ENCODE results near the gene SMIM10L2A. TPM values are rescaled to one million over a fixed set of nuclear protein-coding genes. Genes with fewer than 3 reads are reported as not detected.
"Not testable (repeated sequence)": the region's sequence is repeated elsewhere in the genome, so short reads cannot be mapped to it uniquely, and the experiment has no call there.

The SMIM10L2A gene
- total RNA-seq, 2 experiments from 2014 or later: 0.58 to 0.65 TPM

DNA sequence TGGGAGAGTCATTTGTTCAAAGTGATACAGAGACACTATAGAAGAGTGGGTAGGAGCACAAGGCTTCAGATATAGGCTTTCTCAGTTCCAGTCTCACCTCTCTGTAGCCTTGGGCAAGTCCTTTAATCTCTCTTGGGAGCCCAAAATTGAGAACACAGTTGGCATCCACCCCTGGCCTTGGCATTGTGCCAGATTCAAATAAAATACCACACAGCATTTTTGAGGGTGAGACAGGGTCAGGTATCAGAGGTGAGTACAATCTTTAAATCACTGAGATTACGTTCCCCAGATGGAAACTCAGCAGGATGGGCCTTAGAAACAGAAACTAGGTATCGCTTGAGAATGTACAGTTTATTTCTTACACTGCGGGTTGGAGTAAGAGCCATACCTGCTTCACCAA, 25.2 kb upstream of the SMIM10L2A start:
- CTCF ChIA-PET: no interaction called here
- Mint-ChIP-seq H3K36me3 (ENCODE audit: low read depth) (no peaks in the 10 kb centered on the region), H3K4me1 (ENCODE audit: low read depth) (peaks cover 10% of the 10 kb centered on the region), H3K4me3 (no peak overlapping the region), H3K27ac (no peak overlapping the region), H3K27me3 (ENCODE audit: low read depth) (no peaks in the 10 kb centered on the region), H3K9me3 (ENCODE audit: insufficient read depth) (no peaks in the 10 kb centered on the region)
- ATAC-seq: no peak
- no peak for DNase-seq
- POLR2A ChIA-PET: no interaction called here

DNA sequence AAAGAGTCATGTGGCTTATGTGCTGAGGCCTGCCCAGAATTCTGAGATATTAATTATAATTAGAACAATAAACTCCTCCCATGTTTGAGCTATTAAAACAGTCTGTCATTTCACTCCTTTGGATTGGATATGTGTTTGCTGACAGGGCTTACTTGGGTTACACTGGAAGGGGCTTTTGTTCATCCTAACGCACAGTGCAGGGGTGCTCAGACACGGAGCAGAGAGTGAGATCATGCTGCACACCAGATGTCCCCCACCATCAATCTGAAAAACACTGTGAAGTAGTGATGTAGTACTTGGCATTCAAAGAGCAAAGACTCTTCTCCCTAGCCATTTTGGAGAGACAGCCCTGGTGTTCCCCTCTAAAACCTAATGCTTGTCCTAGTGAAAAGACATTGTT, 24.1 kb upstream of the SMIM10L2A start:
- ChIA-PET CTCF (no interaction called here), POLR2A (no interaction called here)
- no peak for DNase-seq
- Mint-ChIP-seq H3K9me3 (ENCODE audit: insufficient read depth) (no peaks in the 10 kb centered on the region), H3K27ac (no peak overlapping the region), H3K27me3 (ENCODE audit: low read depth) (no peaks in the 10 kb centered on the region), H3K4me3 (no peak overlapping the region), H3K36me3 (ENCODE audit: low read depth) (no peaks in the 10 kb centered on the region), H3K4me1 (ENCODE audit: low read depth) (peaks cover 16% of the 10 kb centered on the region)
- no peak for ATAC-seq

DNA sequence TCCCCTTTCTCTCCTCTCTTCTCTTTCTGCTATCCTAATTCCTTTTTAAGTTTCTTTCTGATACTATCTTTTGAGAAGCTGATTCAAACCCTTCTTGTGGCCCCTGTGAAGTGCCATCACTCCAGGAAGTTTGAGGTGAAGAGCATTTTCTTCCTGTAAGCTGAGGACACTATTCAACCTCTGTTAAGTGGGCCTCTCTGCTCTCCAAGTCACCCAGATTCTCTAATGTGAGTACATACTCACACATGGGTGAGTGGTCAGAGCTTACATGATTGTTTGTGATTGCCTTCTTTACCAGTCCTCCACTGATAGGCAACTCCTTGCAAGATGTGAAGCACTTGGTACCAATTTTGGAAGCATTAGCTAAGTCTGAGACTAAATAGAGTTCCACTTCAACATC, 18.4 kb upstream of the SMIM10L2A start:
- ATAC-seq: peak; percentile 47
- H3K27me3 Mint-ChIP-seq (ENCODE audit: low read depth): peaks cover 4% of the 10 kb centered on the region
- peak overlapping the region; percentile 90 for H3K27ac Mint-ChIP-seq
- H3K4me3 Mint-ChIP-seq: peak overlapping the region; percentile 44
- no peaks in the 10 kb centered on the region for H3K36me3 Mint-ChIP-seq (ENCODE audit: low read depth)
- CTCF ChIA-PET: interaction anchor here (1.6 kb wide), 1 partner anchor 15 kb away, joined by 3 read pairs; no protein-coding TSS in a partner anchor
- H3K9me3 Mint-ChIP-seq (ENCODE audit: insufficient read depth): no peaks in the 10 kb centered on the region
- POLR2A ChIA-PET: no interaction called here
- DNase-seq: no peak
- H3K4me1 Mint-ChIP-seq (ENCODE audit: low read depth): peaks cover 28% of the 10 kb centered on the region

DNA sequence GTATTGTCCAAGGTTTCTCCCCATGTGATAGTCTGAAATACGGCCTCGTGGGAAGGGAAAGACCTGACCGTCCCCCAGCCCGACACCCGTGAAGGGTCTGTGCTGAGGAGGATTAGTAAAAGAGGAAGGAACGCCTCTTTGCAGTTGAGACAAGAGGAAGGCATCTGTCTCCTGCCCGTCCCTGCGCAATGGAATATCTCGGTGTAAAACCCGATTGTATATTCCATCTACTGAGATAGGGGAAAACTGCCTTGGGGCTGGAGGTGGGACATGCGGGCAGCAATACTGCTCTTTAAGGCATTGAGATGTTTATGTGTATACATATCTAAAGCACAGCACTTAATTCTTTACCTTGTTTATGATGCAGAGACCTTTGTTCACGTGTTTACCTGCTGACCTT, 15.3 kb upstream of the SMIM10L2A start:
- H3K9me3 Mint-ChIP-seq (ENCODE audit: insufficient read depth); H3K27me3 Mint-ChIP-seq (ENCODE audit: low read depth); POLR2A ChIA-PET; H3K27ac Mint-ChIP-seq; CTCF ChIA-PET; DNase-seq; H3K36me3 Mint-ChIP-seq (ENCODE audit: low read depth); ATAC-seq; H3K4me3 Mint-ChIP-seq: not testable (repeated sequence)
- peaks cover 30% of the 10 kb centered on the region for H3K4me1 Mint-ChIP-seq (ENCODE audit: low read depth)

DNA sequence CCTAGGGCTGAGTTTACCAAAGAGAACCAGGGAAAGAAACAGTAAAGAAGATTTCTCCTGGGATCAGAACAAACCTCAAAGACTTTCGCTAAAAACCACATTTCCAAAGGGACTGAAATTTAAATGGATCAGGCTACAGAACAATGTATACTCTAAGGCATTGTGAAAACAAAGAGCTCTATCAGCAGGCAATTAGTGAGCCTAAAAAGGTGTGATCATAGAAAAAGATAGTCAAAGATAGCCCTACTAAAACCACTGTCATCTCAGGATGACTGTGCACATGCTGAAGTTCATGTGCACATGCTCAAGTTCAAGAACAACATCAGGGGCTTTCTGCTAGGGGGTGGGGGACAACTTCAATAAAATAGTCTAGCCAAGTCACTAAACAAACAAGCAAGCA, 12.9 kb upstream of the SMIM10L2A start:
- H3K27me3 Mint-ChIP-seq (ENCODE audit: low read depth): peaks cover 4% of the 10 kb centered on the region
- CTCF ChIA-PET: no interaction called here
- DNase-seq: no peak
- peaks cover 12% of the 10 kb centered on the region for H3K4me1 Mint-ChIP-seq (ENCODE audit: low read depth)
- ATAC-seq: no peak
- no peak overlapping the region for H3K27ac Mint-ChIP-seq
- peaks cover 3% of the 10 kb centered on the region for H3K36me3 Mint-ChIP-seq (ENCODE audit: low read depth)
- no peak overlapping the region for H3K4me3 Mint-ChIP-seq
- H3K9me3 Mint-ChIP-seq (ENCODE audit: insufficient read depth): peaks cover 6% of the 10 kb centered on the region
- POLR2A ChIA-PET: no interaction called here

DNA sequence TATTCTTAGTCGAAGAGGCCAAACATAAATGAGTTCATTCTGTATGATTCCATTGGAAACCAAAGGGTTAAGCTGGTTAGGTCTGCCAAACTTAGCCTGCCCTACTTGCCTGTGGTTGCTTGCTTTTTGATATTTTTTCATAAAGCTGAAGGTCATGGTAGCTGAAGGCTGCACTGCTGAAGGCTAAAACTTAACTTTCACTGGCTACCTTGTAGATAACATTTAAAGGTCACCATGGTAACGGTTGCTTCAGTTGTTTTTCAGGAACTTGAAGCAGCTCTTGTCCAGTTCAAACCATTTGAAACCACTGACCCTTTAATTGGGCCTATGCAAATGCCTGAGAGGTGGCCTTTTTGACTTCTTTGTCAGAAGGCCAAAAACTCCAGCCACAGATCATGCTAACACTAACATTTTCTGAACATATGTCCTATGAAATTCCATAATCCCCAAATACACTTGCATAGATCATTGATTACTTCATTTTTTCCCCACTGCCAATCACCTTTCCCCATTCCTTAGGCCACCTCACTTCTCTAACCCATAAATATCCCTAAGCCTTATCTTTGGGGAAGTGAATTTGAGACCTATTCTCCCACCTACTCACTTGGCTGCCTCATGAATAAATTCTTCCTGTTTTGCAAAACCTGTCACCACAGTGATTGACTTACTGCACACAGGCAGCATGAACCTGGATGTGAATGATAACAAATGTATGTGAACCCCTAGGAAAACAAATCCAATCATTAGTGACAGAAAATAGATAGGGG, 10.7 kb upstream of the SMIM10L2A start:
- CTCF ChIA-PET: no interaction called here
- no peak for DNase-seq
- Mint-ChIP-seq H3K27me3 (ENCODE audit: low read depth) (peaks cover 7% of the 10 kb centered on the region), H3K4me3 (no peak overlapping the region), H3K4me1 (ENCODE audit: low read depth) (peaks cover 6% of the 10 kb centered on the region), H3K27ac (no peak overlapping the region), H3K9me3 (ENCODE audit: insufficient read depth) (peaks cover 6% of the 10 kb centered on the region), H3K36me3 (ENCODE audit: low read depth) (peaks cover 3% of the 10 kb centered on the region)
- POLR2A ChIA-PET: no interaction called here
- ATAC-seq: no peak

DNA sequence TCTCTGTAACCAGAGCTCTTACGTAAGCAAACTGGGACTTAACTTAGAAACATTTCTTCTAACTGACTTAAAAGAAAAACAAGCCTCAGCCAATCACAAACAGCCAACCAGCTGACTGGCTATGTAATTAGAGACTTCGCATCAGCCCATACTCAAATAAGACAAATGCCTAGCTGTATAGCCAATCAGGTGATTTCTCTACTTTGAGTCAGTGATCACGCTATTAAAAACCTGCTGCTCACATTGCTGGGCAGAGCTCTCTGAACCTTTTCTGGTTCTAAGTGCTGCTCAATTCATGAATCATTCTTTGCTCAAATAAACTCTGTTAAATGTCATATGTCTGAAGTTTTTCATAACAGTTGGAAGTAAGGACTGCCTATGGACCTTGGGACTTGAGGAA, 9.9 kb upstream of the SMIM10L2A start:
- Mint-ChIP-seq H3K4me3 (no peak overlapping the region), H3K27ac (no peak overlapping the region), H3K36me3 (ENCODE audit: low read depth) (peaks cover 3% of the 10 kb centered on the region), H3K9me3 (ENCODE audit: insufficient read depth) (peaks cover 6% of the 10 kb centered on the region), H3K27me3 (ENCODE audit: low read depth) (peaks cover 7% of the 10 kb centered on the region), H3K4me1 (ENCODE audit: low read depth) (peaks cover 6% of the 10 kb centered on the region)
- ChIA-PET POLR2A (no interaction called here), CTCF (no interaction called here)
- DNase-seq: no peak
- no peak for ATAC-seq

DNA sequence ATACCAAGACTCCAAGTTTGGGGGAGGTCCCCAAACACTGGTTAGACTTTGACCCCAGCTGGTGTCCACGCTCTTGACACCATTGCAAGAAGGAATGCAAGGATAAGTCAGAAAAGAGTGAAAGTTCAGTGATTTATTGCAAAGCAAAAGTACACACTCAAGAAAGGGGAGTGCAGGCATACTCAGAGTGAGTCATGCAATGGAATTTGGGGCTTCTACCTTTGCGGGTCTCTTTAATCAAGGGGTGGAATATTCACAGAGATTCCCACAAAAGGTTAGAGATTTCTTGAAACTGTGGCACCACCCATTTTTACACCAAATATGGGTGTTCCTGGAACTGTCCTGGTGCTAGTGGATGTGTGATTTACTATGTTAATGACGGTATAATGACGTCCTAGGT, 5.2 kb upstream of the SMIM10L2A start:
- H3K36me3 Mint-ChIP-seq (ENCODE audit: low read depth): peaks cover 3% of the 10 kb centered on the region
- POLR2A ChIA-PET: no interaction called here
- H3K4me1 Mint-ChIP-seq (ENCODE audit: low read depth): peaks cover 7% of the 10 kb centered on the region
- H3K27ac Mint-ChIP-seq: no peak overlapping the region
- H3K27me3 Mint-ChIP-seq (ENCODE audit: low read depth): peaks cover 6% of the 10 kb centered on the region
- no peak overlapping the region for H3K4me3 Mint-ChIP-seq
- CTCF ChIA-PET: no interaction called here
- ATAC-seq (no peak), DNase-seq (no peak)
- no peaks in the 10 kb centered on the region for H3K9me3 Mint-ChIP-seq (ENCODE audit: insufficient read depth)

DNA sequence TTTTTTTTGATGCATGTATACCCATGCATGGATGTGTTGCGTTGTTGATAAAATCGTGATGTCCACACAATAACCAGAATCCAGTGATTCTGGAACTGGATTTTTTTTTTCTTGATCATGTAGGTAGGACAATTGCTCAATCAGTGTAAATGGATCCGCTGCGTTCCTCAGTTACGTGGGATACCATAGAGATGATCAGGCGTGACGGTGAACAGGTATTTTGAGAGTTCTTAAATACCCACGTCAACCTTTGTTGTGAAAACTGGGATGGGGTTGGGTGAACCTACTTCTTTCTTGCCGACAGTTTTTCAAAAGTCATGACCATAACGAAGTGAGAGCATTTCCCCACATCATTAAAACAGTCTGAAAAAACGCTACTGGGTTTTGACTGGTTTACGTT, 913 bp upstream of the SMIM10L2A start:
- no peak overlapping the region for H3K27ac Mint-ChIP-seq
- ATAC-seq: no peak
- peaks cover 3% of the 10 kb centered on the region for H3K27me3 Mint-ChIP-seq (ENCODE audit: low read depth)
- H3K4me3 Mint-ChIP-seq: peak overlapping the region; percentile 59
- ChIA-PET CTCF (no interaction called here), POLR2A (no interaction called here)
- peaks cover 9% of the 10 kb centered on the region for H3K4me1 Mint-ChIP-seq (ENCODE audit: low read depth)
- no peak for DNase-seq
- H3K9me3 Mint-ChIP-seq (ENCODE audit: insufficient read depth): no peaks in the 10 kb centered on the region
- no peaks in the 10 kb centered on the region for H3K36me3 Mint-ChIP-seq (ENCODE audit: low read depth)

DNA sequence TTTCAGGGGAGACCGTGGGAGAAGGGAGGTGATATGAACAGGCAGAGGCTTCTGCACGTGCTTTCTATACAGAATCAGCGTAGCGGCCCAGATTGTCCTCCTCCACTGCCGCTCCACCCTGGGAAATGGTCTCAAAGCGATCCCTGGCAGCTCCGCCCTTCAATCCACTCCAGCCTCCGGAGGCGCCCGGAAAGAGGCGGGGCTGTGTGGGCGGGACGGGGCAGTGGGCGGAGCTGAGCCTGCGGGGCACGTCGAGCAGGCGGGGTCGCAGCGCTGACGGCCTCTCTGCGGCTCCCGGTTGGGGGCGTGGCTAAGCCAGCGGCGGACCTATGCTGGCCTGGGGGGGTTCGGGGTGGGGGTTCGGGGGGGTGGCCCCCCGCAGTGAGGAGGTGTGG, 210 bp upstream of the SMIM10L2A start:
- ChIA-PET CTCF (no interaction called here), POLR2A (no interaction called here)
- peaks cover 3% of the 10 kb centered on the region for H3K27me3 Mint-ChIP-seq (ENCODE audit: low read depth)
- DNase-seq (peak; percentile 90), ATAC-seq (peak; percentile 89)
- H3K9me3 Mint-ChIP-seq (ENCODE audit: insufficient read depth): no peaks in the 10 kb centered on the region
- H3K4me1 Mint-ChIP-seq (ENCODE audit: low read depth): peaks cover 9% of the 10 kb centered on the region
- H3K4me3 Mint-ChIP-seq: peak overlapping the region; percentile 59
- no peaks in the 10 kb centered on the region for H3K36me3 Mint-ChIP-seq (ENCODE audit: low read depth)
- H3K27ac Mint-ChIP-seq: no peak overlapping the region

DNA sequence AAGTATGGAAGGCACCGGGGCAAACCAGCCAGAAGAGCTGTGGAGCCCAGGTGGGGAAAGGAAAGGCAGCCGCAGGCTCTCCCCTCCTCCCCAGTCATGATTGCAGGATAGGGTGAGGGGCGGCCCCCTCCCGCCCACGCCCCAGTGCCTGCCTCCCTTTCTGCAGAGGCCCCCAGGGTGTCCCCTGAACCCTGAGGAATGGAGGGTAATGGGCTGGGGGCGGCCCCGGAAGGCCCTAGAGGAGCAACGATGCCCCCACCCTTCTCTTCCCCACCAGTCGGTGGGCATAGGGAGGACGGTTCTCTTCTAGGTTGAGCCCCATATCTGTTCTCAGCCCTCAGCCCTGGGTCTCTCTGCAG, 1.0 kb downstream of the SMIM10L2A start:
- ATAC-seq: not testable (repeated sequence)

DNA sequence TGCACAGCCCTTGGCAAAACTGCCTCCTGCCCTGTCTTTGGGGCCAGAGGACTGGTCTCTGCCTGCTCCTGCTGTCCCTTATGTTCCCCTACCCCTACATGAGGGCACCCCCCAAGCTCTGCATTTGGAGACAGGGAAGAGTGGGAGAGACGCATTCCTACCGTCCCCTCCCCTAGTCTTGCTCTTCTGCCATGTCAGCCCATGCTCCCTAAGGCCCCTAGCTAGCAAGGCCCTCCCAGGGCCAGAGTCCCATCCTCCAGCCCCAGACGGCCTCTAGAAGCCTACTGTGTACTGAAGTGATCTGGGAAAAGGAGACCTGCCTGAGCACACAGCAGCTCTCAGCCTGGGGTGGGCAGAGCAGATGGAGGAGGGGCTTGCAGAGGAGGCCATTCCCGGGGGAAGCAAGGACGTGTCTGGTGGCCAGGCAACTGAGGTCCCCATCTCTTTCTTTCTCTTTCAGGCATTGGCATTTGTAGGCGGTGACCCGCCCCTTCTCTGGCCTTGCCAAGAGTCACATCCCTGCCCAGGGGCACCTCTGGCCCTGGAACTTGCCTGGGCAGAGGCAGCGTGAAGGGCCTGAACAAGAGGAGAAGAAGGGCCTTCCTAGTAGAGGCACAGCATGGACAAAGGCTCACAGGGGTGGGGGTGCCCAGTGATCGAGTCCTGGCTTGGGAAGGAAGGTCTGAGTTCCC, 1.6 kb downstream of the SMIM10L2A start:
- H3K27me3 Mint-ChIP-seq (ENCODE audit: low read depth); ATAC-seq; H3K4me1 Mint-ChIP-seq (ENCODE audit: low read depth); H3K27ac Mint-ChIP-seq; H3K36me3 Mint-ChIP-seq (ENCODE audit: low read depth); H3K9me3 Mint-ChIP-seq (ENCODE audit: insufficient read depth); DNase-seq; CTCF ChIA-PET; POLR2A ChIA-PET: not testable (repeated sequence)
- peak overlapping the region; percentile 42 for H3K4me3 Mint-ChIP-seq

More for the DNA sequence above, 1.0 kb downstream of the SMIM10L2A start:
- POLR2A ChIA-PET; H3K27me3 Mint-ChIP-seq (ENCODE audit: low read depth); CTCF ChIA-PET; DNase-seq; H3K36me3 Mint-ChIP-seq (ENCODE audit: low read depth); H3K4me1 Mint-ChIP-seq (ENCODE audit: low read depth); H3K9me3 Mint-ChIP-seq (ENCODE audit: insufficient read depth); H3K27ac Mint-ChIP-seq: not testable (repeated sequence)
- peak overlapping the region; percentile 43 for H3K4me3 Mint-ChIP-seq

DNA sequence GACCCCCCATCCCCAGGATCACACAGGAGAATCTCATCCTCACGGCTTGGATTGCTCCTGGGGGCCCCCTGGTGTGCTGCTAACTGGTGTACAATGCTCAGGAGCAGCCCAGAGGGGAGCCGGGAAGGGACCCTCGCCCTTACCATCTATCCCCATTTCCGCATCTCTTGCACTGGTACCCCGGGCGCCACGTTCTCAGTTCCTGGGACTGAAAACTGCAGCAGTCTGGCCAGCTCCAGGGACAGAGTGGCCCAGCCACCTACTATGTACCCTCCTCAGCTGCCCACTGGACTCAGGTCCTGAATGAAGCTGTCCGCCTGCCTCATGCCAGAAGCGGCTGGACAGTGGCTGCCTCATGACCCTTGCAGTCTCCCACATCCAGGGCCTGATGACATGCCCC, 2.7 kb downstream of the SMIM10L2A start:
- DNase-seq (no peak), ATAC-seq (no peak)
- CTCF ChIA-PET: no interaction called here
- POLR2A ChIA-PET: no interaction called here
- Mint-ChIP-seq H3K27ac (no peak overlapping the region), H3K9me3 (ENCODE audit: insufficient read depth) (no peaks in the 10 kb centered on the region), H3K4me3 (no peak overlapping the region), H3K27me3 (ENCODE audit: low read depth) (peaks cover 12% of the 10 kb centered on the region), H3K4me1 (ENCODE audit: low read depth) (peaks cover 9% of the 10 kb centered on the region), H3K36me3 (ENCODE audit: low read depth) (no peaks in the 10 kb centered on the region)

All from activated CD8-positive, alpha-beta T cell treated with anti-CD3 and anti-CD28 coated beads, Interleukin-2, amount 10 ng/mL, durations not matched to agents 7 days and 5 days (primary cell).